Omental fat pad (tissue), 4 donors: ENCODE measurements around the gene MAPK8IP3. TPM values are rescaled to one million over a fixed set of nuclear protein-coding genes. Genes with fewer than 3 reads are reported as not detected.

ENCODE experiments used
- ATAC-seq: fragments of 150-250 bp; one replicate; pipeline ENCODE4 v1.9.1; 2016; ENCODE audit warnings: mild to moderate bottlenecking, moderate library complexity; ENCODE audit not compliant: low FRiP score
- DNase-seq: peaks from one replicate; pipeline ENCODE4 v3.0.0-alpha.2; 2019; ENCODE audit warnings: low spot score
- CTCF ChIP-seq, 3 donors: fragments of 450-650 bp; IDR thresholded peaks; one replicate each; pipeline ENCODE4 v1.5.1; 2016 to 2017; ENCODE audit warnings: antibody characterized with exemption in 3 of 3, mild to moderate bottlenecking in 3 of 3, moderate library complexity in 2 of 3
- total RNA-seq, 4 donors: library from RNA; depleted of rRNA; stranded (reverse); fragments of >200 nt; gene quantifications; one replicate each; pipeline ENCODE4 v1.1.0, GENCODE V29; 2016

Gene MAPK8IP3
- total RNA-seq, 4 donors from 2014 or later = 27.3 to 73.3 (median 51.6) TPM

- no peak for ATAC-seq
- no peak for DNase-seq
- no peak for TF ChIP-seq CTCF (IDR thresholded peaks at IDR 0.05)
These were observed 61.4 kb downstream of the MAPK8IP3 start for GRCh38 chr16:1767116-1767994.

GRCh38 chr16:1768061-1768766, 62.2 kb downstream of the MAPK8IP3 start:
- ATAC-seq (no peak), DNase-seq (no peak)
- TF ChIP-seq CTCF (IDR thresholded peaks at IDR 0.05) = no peak

- DNase-seq (no peak), ATAC-seq (no peak)
- TF ChIP-seq CTCF (IDR thresholded peaks at IDR 0.05) = no peak
These were observed 62.9 kb downstream of the MAPK8IP3 start for GRCh38 chr16:1768767-1769401.

GRCh38 chr16:1769402-1770300, 63.7 kb downstream of the MAPK8IP3 start:
- no peak for DNase-seq
- no peak for TF ChIP-seq CTCF (IDR thresholded peaks at IDR 0.05)
- ATAC-seq = no peak

- DNase-seq = no peak
- ATAC-seq = peak; percentile 69
- no peak for TF ChIP-seq CTCF (IDR thresholded peaks at IDR 0.05)
These were observed 64.6 kb downstream of the MAPK8IP3 start for GRCh38 chr16:1770328-1771187.
